Measurements from ENCODE around the gene PTK7. TPM values are rescaled to one million over a fixed set of nuclear protein-coding genes. Genes with fewer than 3 reads are reported as not detected.

Gene PTK7
- 1 to 10 TPM; 2.8 to 7.8 TPM for total RNA-seq

GRCh38 chr6:43075670-43076463 is at the start of gene PTK7:
Gene PTK7 (plus strand): TSS chr6:43076314. CDS start chr6:43076489, 175 bp downstream.
- Mint-ChIP-seq H3K4me3 (peak within 1 kb of the TSS; percentile 70 to 81), H3K27ac (no peak within 1 kb of the TSS), H3K4me1 (ENCODE audit: low read depth) (no peaks in the 10 kb centered on the region), H3K9me3 (no peaks in the 10 kb centered on the region), H3K27me3 (ENCODE audit: low read depth) (peaks cover 21% of the 10 kb centered on the region), H3K36me3 (ENCODE audit: insufficient read depth in 2 of 2) (peaks cover 0 to 2% of the 10 kb centered on the region in 2 donors)
- peak; percentile 77 to 83 for ATAC-seq (replicated peaks in 1 of 2)
- peak; percentile 32 to 46 for DNase-seq

GRCh38 chr6:43026365-43026764 is 49.7 kb upstream of the PTK7 start:
- H3K27ac Mint-ChIP-seq = no peak overlapping the region

GRCh38 chr6:43029120-43029519 is 47.0 kb upstream of the PTK7 start:
- Mint-ChIP-seq H3K36me3 (ENCODE audit: insufficient read depth in 2 of 2) (peaks cover 18 to 30% of the 10 kb centered on the region in 2 donors), H3K27me3 (ENCODE audit: low read depth) (no peaks in the 10 kb centered on the region), H3K27ac (no peak overlapping the region), H3K4me1 (ENCODE audit: low read depth) (peaks cover 9% of the 10 kb centered on the region), H3K4me3 (no peak overlapping the region), H3K9me3 (no peaks in the 10 kb centered on the region)
- ATAC-seq (replicated peaks in 1 of 2) (no peak), DNase-seq (no peak)

More at GRCh38 chr6:43026365-43026764, 49.7 kb upstream of the PTK7 start:
- ATAC-seq (replicated peaks in 1 of 2) (no peak), DNase-seq (no peak)
- peaks cover 26% of the 10 kb centered on the region for H3K4me1 Mint-ChIP-seq (ENCODE audit: low read depth)
- H3K27me3 Mint-ChIP-seq (ENCODE audit: low read depth) = no peaks in the 10 kb centered on the region
- no peak overlapping the region for H3K4me3 Mint-ChIP-seq
- H3K9me3 Mint-ChIP-seq = no peaks in the 10 kb centered on the region
- peaks cover 17 to 28% of the 10 kb centered on the region in 2 donors for H3K36me3 Mint-ChIP-seq (ENCODE audit: insufficient read depth in 2 of 2)

- Mint-ChIP-seq H3K4me3 (no peak overlapping the region), H3K4me1 (ENCODE audit: low read depth) (no peaks in the 10 kb centered on the region), H3K36me3 (ENCODE audit: insufficient read depth in 2 of 2) (peaks cover 7 to 19% of the 10 kb centered on the region in 2 donors), H3K9me3 (no peaks in the 10 kb centered on the region), H3K27ac (no peak overlapping the region), H3K27me3 (ENCODE audit: low read depth) (no peaks in the 10 kb centered on the region)
- DNase-seq (no peak), ATAC-seq (replicated peaks in 1 of 2) (no peak)
These were observed 43.8 kb upstream of the PTK7 start for GRCh38 chr6:43032326-43032725.

GRCh38 chr6:43033496-43034189 is 42.5 kb upstream of the PTK7 start:
- ATAC-seq (replicated peaks in 1 of 2) = no peak
- Mint-ChIP-seq H3K4me3 (no peak overlapping the region), H3K9me3 (no peaks in the 10 kb centered on the region), H3K4me1 (ENCODE audit: low read depth) (no peaks in the 10 kb centered on the region), H3K27me3 (ENCODE audit: low read depth) (no peaks in the 10 kb centered on the region), H3K36me3 (ENCODE audit: insufficient read depth in 2 of 2) (peaks cover 4 to 17% of the 10 kb centered on the region in 2 donors), H3K27ac (peak overlapping the region; percentile 47)
- no peak for DNase-seq

- Mint-ChIP-seq H3K27ac (peak overlapping the region; percentile 47), H3K9me3 (no peaks in the 10 kb centered on the region), H3K27me3 (ENCODE audit: low read depth) (no peaks in the 10 kb centered on the region), H3K4me3 (no peak overlapping the region), H3K4me1 (ENCODE audit: low read depth) (no peaks in the 10 kb centered on the region), H3K36me3 (ENCODE audit: insufficient read depth in 2 of 2) (peaks cover 4 to 17% of the 10 kb centered on the region in 2 donors)
- DNase-seq = no peak
- no peak for ATAC-seq (replicated peaks in 1 of 2)
These were observed 42.0 kb upstream of the PTK7 start for GRCh38 chr6:43034190-43034525.

- H3K36me3 Mint-ChIP-seq (ENCODE audit: insufficient read depth in 2 of 2) = peaks cover 4 to 12% of the 10 kb centered on the region in 2 donors
- no peak overlapping the region for H3K4me3 Mint-ChIP-seq
- H3K9me3 Mint-ChIP-seq = no peaks in the 10 kb centered on the region
- no peak overlapping the region for H3K27ac Mint-ChIP-seq
- no peaks in the 10 kb centered on the region for H3K4me1 Mint-ChIP-seq (ENCODE audit: low read depth)
- ATAC-seq (replicated peaks in 1 of 2) = no peak
- no peaks in the 10 kb centered on the region for H3K27me3 Mint-ChIP-seq (ENCODE audit: low read depth)
- no peak for DNase-seq
These were observed 40.5 kb upstream of the PTK7 start for GRCh38 chr6:43035495-43036194.

- H3K27ac Mint-ChIP-seq = no peak overlapping the region
- H3K9me3 Mint-ChIP-seq = no peaks in the 10 kb centered on the region
- no peaks in the 10 kb centered on the region for H3K27me3 Mint-ChIP-seq (ENCODE audit: low read depth)
- DNase-seq (no peak), ATAC-seq (replicated peaks in 1 of 2) (no peak)
- no peak overlapping the region for H3K4me3 Mint-ChIP-seq
- H3K4me1 Mint-ChIP-seq (ENCODE audit: low read depth) = no peaks in the 10 kb centered on the region
- peaks cover 2 to 13% of the 10 kb centered on the region in 2 donors for H3K36me3 Mint-ChIP-seq (ENCODE audit: insufficient read depth in 2 of 2)
These were observed 39.4 kb upstream of the PTK7 start for GRCh38 chr6:43036712-43037111.

- no peaks in the 10 kb centered on the region for H3K27me3 Mint-ChIP-seq (ENCODE audit: low read depth)
- no peak overlapping the region for H3K4me3 Mint-ChIP-seq
- DNase-seq (no peak), ATAC-seq (replicated peaks in 1 of 2) (no peak)
- no peaks in the 10 kb centered on the region for H3K9me3 Mint-ChIP-seq
- peaks cover 2 to 13% of the 10 kb centered on the region in 2 donors for H3K36me3 Mint-ChIP-seq (ENCODE audit: insufficient read depth in 2 of 2)
- H3K4me1 Mint-ChIP-seq (ENCODE audit: low read depth) = no peaks in the 10 kb centered on the region
- no peak overlapping the region for H3K27ac Mint-ChIP-seq
These were observed 38.9 kb upstream of the PTK7 start for GRCh38 chr6:43037197-43037596.

- H3K27ac Mint-ChIP-seq = no peak overlapping the region
- H3K27me3 Mint-ChIP-seq (ENCODE audit: low read depth) = no peaks in the 10 kb centered on the region
- no peak overlapping the region for H3K4me3 Mint-ChIP-seq
- ATAC-seq (replicated peaks in 1 of 2) = no peak
- H3K9me3 Mint-ChIP-seq = no peaks in the 10 kb centered on the region
- DNase-seq = no peak
- no peaks in the 10 kb centered on the region for H3K4me1 Mint-ChIP-seq (ENCODE audit: low read depth)
- H3K36me3 Mint-ChIP-seq (ENCODE audit: insufficient read depth in 2 of 2) = peaks cover 2 to 13% of the 10 kb centered on the region in 2 donors
These were observed 38.4 kb upstream of the PTK7 start for GRCh38 chr6:43037706-43038105.

GRCh38 chr6:43038727-43039126 is 37.4 kb upstream of the PTK7 start:
- Mint-ChIP-seq H3K36me3 (ENCODE audit: insufficient read depth in 2 of 2) (peaks cover 2 to 13% of the 10 kb centered on the region in 2 donors), H3K4me1 (ENCODE audit: low read depth) (no peaks in the 10 kb centered on the region), H3K4me3 (no peak overlapping the region), H3K27me3 (ENCODE audit: low read depth) (no peaks in the 10 kb centered on the region), H3K9me3 (no peaks in the 10 kb centered on the region), H3K27ac (no peak overlapping the region)
- DNase-seq (no peak), ATAC-seq (replicated peaks in 1 of 2) (no peak)

- Mint-ChIP-seq H3K4me1 (ENCODE audit: low read depth) (no peaks in the 10 kb centered on the region), H3K9me3 (no peaks in the 10 kb centered on the region), H3K36me3 (ENCODE audit: insufficient read depth in 2 of 2) (peaks cover 0 to 9% of the 10 kb centered on the region in 2 donors), H3K4me3 (no peak overlapping the region), H3K27me3 (ENCODE audit: low read depth) (no peaks in the 10 kb centered on the region), H3K27ac (no peak overlapping the region)
- DNase-seq (no peak), ATAC-seq (replicated peaks in 1 of 2) (no peak)
These were observed 35.4 kb upstream of the PTK7 start for GRCh38 chr6:43040542-43041257.

All from activated T-cell treated with anti-CD3 and anti-CD28 coated beads, Interleukin-2, amount 50 U/mL, for 72 hours (primary cell).